Uterus (tissue), 4 donors: ENCODE measurements around the gene ACSS2. TPM values are rescaled to one million over a fixed set of nuclear protein-coding genes. Genes with fewer than 3 reads are reported as not detected.

ENCODE experiments used
- DNase-seq, 2 donors: peaks; one replicate each; pipeline ENCODE4 v3.0.0-alpha.2; 2019 to 2020
- H3K27ac ChIP-seq, 2 donors: fragments of 200-600 bp; sonication (generic); 1 replicate in 1 of 2; 2 replicates in 1 of 2; pipeline ENCODE4 v1.5.1; 2016 to 2018
- H3K27me3 ChIP-seq, 2 donors: fragments of 200-600 bp; sonication (generic); one replicate each; pipeline ENCODE4 v1.5.1; 2018 to 2019; ENCODE audit warnings: control low read depth in 1 of 2
- H3K36me3 ChIP-seq, 2 donors: fragments of 200-600 bp; sonication (generic); one replicate each; pipeline ENCODE4 v1.5.1; 2019; ENCODE audit warnings: control low read depth in 1 of 2
- H3K4me1 ChIP-seq, 2 donors: fragments of 200-600 bp; sonication (generic); one replicate each; pipeline ENCODE4 v1.5.1; 2018 to 2019; ENCODE audit warnings: control low read depth in 1 of 2
- H3K4me3 ChIP-seq, 2 donors: fragments of 200-600 bp; sonication (generic); 1 replicate in 1 of 2; 2 replicates in 1 of 2; pipeline ENCODE4 v1.5.1; 2018 to 2019; ENCODE audit warnings: mild to moderate bottlenecking in 1 of 2
- H3K9me3 ChIP-seq, 2 donors: fragments of 200-600 bp; sonication (generic); one replicate each; pipeline ENCODE4 v1.5.1; 2019; ENCODE audit warnings: control low read depth in 1 of 2
- CTCF ChIP-seq, 4 experiments: fragments of 200-600 bp in 2 of 4; fragments of 450-650 bp in 2 of 4; sonication (generic) in 2 of 4; IDR thresholded peaks; one replicate each; pipeline ENCODE4 v1.5.1; 2016 to 2019; ENCODE audit warnings: antibody characterized with exemption in 4 of 4, mild to moderate bottlenecking in 2 of 4, moderate library complexity in 1 of 4
- POLR2A ChIP-seq, 2 donors: fragments of 450-650 bp; IDR thresholded peaks; one replicate each; pipeline ENCODE4 v1.6.1; 2016; ENCODE audit warnings: antibody characterized with exemption in 2 of 2, mild to moderate bottlenecking in 1 of 2, moderate library complexity in 1 of 2
- intact Hi-C: fragments of 100-400 bp; cut with DNase I; formaldehyde crosslinking; loops from one replicate; pipeline ENCODE4 v1.15.1; 2023; ENCODE audit warnings: low total_unique reads
- total RNA-seq, 4 donors: library from RNA; depleted of rRNA in 3 of 4; stranded (reverse); fragments of >200 nt in 3 of 4; gene quantifications; one replicate each; pipeline versions ENCODE4 v1.1.0 to v1.2.4, GENCODE V29; 2014 to 2023
- donor health status: DM: yes; HTN: yes; CAD: no.

ACSS2 gene
- total RNA-seq, result 100 to 1,000 TPM in 1 of 4 donors, 10 to 100 TPM in 3; 18.8 to 138 (median 48.7) TPM

- TF ChIP-seq CTCF (IDR thresholded peaks at IDR 0.05) (peak in 2 of 4 experiments; percentile 22 to 33), POLR2A (IDR thresholded peaks at IDR 0.05) (peak; percentile 77 to 96)
- H3K4me1 ChIP-seq, result peaks cover 0 to 2% of the 10 kb centered on the region in 2 donors
- no peaks in the 10 kb centered on the region for H3K27me3 ChIP-seq
- no peaks in the 10 kb centered on the region for H3K36me3 ChIP-seq
- H3K9me3 ChIP-seq, result no peaks in the 10 kb centered on the region
- intact Hi-C loops, result loop anchor here (10.0 kb wide), 1 partner anchor 218 kb away; the partner anchor contains the start of gene TRPC4AP
- H3K27ac ChIP-seq, result peak within 1 kb of the TSS; percentile 83 to 84
- peak in 1 of 2 donors; percentile 98 for DNase-seq
- peak within 1 kb of the TSS; percentile 54 to 87 for H3K4me3 ChIP-seq
Observed at GRCh38 chr20:34876406-34877282, at the start of gene ACSS2. Gene ACSS2 (plus strand): TSS chr20:34876612. CDS start chr20:34876646, 34 bp downstream.

- Histone ChIP-seq H3K36me3 (no peaks in the 10 kb centered on the region), H3K4me1 (no peaks in the 10 kb centered on the region), H3K27ac (no peak overlapping the region), H3K9me3 (no peaks in the 10 kb centered on the region), H3K4me3 (no peak overlapping the region), H3K27me3 (no peaks in the 10 kb centered on the region)
- TF ChIP-seq CTCF (IDR thresholded peaks at IDR 0.05) (no peak), POLR2A (IDR thresholded peaks at IDR 0.05) (no peak)
- DNase-seq, result no peak
- intact Hi-C loops, result no loop called here
Observed at GRCh38 chr20:34829191-34829590, 47.2 kb upstream of the ACSS2 start.

- Histone ChIP-seq H3K4me3 (no peak overlapping the region), H3K9me3 (no peaks in the 10 kb centered on the region), H3K27ac (no peak overlapping the region), H3K36me3 (no peaks in the 10 kb centered on the region), H3K27me3 (no peaks in the 10 kb centered on the region), H3K4me1 (no peaks in the 10 kb centered on the region)
- TF ChIP-seq CTCF (IDR thresholded peaks at IDR 0.05) (no peak), POLR2A (IDR thresholded peaks at IDR 0.05) (no peak)
- intact Hi-C loops, result no loop called here
- DNase-seq, result no peak
Observed at GRCh38 chr20:34831936-34832335, 44.5 kb upstream of the ACSS2 start.

GRCh38 chr20:34834459-34834893 is 41.9 kb upstream of the ACSS2 start:
- no peak for DNase-seq
- Histone ChIP-seq H3K27ac (no peak overlapping the region), H3K27me3 (no peaks in the 10 kb centered on the region), H3K36me3 (no peaks in the 10 kb centered on the region), H3K9me3 (no peaks in the 10 kb centered on the region), H3K4me1 (no peaks in the 10 kb centered on the region), H3K4me3 (no peak overlapping the region)
- intact Hi-C loops, result no loop called here
- TF ChIP-seq CTCF (IDR thresholded peaks at IDR 0.05) (peak; percentile 20 to 40 (median 30)), POLR2A (IDR thresholded peaks at IDR 0.05) (no peak)

- no peak overlapping the region for H3K4me3 ChIP-seq
- H3K4me1 ChIP-seq, result no peaks in the 10 kb centered on the region
- TF ChIP-seq CTCF (IDR thresholded peaks at IDR 0.05), result no peak
- no peak for TF ChIP-seq POLR2A (IDR thresholded peaks at IDR 0.05)
- no peak overlapping the region for H3K27ac ChIP-seq
- intact Hi-C loops, result no loop called here
- H3K9me3 ChIP-seq, result no peaks in the 10 kb centered on the region
- no peak for DNase-seq
- H3K36me3 ChIP-seq, result no peaks in the 10 kb centered on the region
- no peaks in the 10 kb centered on the region for H3K27me3 ChIP-seq
Observed at GRCh38 chr20:34842143-34842542, 34.3 kb upstream of the ACSS2 start.
